NCI-H128 (cell line): ENCODE results near the gene INPP5A.

Experiments used
- DNase-seq: peaks from one replicate; lab custom pipeline; 2025; ENCODE audit not compliant: unreplicated experiment; lab: John Stamatoyannopoulos, UW

The INPP5A gene

DNA sequence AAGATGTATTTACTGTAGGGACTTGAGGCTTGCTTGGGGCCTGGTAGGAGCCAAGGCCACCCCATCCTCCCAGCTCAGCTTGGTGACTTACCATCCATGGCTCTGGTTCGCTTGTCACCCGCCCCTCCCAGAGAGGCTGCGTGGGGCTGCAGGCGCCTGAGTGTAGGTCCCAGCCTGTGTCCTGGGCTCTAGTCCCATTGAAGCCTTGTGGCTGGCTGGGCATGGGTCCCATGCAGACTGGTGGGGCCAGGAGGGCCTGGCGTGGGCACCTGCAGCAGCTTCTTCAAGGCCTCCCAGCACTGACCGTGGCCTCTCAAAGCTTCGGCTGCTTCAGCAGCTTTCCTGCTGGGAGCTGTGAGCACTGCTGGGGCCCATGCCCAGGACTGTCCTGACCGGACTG lies 118.1 kb downstream of the INPP5A start:
- DNase-seq = no peak

DNA sequence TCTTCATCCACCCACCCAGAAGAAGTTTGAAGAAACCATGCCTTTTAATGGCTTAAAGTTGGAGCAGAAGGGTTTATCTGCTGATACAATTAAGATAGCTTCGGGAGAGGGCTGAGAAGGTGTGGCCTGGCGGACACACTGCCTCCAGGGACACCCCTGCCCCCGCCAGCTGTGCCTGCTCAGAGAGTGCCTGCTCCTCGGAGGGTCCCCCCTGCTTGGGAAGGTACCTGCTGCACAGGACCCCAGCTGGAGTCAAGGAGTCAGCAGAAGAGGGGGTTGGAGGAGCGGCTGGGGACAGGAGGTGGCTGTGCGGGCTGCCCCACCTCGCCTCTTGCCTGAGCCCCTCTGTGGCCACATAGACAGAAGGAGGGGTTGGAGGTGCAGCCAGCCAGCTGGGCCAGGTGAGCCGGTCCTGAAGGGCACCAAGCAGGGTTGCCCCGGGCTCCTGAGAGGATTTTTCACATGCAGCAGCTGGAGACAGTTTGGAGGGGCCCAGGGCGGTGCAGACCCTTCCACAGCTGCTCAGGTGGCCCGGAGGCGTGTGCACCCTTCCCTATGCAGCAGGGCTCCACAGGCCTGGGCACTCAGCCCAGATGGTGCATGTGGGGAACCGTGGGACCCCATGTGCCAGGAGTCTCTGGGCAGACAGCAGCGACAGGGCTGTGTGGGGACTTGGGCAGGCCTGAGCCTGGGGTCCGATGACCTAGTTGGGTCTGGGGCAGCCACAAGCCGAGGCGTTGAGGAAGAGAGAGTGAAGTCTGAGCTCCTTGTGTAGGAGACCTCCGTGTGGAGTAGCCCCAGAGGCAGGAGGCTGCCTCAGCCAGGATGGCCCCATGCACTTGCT lies 118.9 kb downstream of the INPP5A start:
- DNase-seq = no peak

DNA sequence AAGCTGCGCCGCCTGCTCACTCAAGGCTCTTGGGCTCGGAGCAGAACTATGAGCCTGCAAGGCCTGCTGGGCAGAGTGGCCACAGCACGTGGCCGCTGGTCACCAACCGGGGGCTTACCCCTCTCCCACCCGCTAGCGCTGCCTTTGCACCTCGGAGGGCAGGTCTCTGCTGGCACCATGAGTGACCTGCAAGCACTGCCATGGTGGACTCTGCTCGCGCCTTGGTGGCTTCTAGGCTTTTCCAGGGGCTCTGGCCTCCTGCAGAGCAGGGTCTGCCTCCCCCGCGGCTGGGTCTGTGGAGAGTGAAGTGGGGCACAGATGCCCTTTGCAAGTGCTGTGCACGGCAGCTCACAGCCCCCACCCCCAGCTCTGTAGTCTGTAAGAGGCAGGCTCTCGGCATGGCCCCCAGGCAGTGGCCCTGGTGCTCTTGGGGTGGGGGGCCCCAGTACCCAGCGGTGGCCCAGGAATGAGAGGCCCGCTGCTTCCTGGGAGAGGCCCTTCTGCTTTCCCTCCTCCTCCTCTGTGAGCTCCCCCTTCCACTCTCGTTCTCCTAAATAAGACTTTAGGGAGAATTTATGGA lies 119.6 kb downstream of the INPP5A start:
- DNase-seq = no peak

- no peak for DNase-seq
Measured at GRCh38 chr10:132657748-132658147, 120.2 kb downstream of the INPP5A start.

GRCh38 chr10:132658546-132659205 lies 121.1 kb downstream of the INPP5A start:
- DNase-seq = no peak

- DNase-seq = no peak
Measured at GRCh38 chr10:132659206-132660091, 121.9 kb downstream of the INPP5A start.

GRCh38 chr10:132660385-132660784 lies 122.8 kb downstream of the INPP5A start:
- no peak for DNase-seq

GRCh38 chr10:132662186-132662920 lies 124.8 kb downstream of the INPP5A start:
- DNase-seq = no peak

DNA sequence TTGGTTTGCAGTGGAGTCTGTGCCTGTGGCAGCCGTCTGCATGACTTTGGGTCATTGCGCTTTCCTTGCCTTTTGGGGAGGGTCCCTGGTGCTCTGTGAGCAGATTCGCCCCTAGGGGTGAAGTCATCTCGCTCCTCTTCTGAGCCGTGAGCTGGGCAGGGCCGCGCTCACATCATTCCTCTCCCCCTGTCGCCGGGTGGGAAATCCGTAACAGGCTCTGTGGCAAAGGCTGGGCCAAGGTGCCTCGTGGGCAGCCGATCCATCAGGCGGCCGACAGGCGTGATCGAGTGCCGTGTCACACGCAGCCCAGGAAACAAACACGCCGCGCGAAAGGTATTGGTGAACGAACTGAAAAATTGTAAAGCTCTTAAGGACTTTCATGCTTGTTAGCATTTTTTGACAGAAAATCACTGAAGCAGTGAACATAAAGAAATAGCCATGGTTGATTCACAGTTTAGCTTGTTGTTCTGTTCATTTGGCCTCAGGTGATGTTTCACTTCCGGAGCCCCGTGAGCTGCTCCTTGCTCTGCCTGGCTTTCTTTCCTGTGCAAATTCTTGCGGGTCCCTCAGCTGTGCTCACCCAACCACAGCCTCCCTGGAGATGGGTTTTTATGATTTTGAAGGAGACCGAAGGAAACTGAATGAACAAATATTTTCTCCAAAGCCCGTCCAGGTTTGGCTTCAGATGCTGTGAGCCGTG lies 126.2 kb downstream of the INPP5A start:
- DNase-seq = no peak

DNA sequence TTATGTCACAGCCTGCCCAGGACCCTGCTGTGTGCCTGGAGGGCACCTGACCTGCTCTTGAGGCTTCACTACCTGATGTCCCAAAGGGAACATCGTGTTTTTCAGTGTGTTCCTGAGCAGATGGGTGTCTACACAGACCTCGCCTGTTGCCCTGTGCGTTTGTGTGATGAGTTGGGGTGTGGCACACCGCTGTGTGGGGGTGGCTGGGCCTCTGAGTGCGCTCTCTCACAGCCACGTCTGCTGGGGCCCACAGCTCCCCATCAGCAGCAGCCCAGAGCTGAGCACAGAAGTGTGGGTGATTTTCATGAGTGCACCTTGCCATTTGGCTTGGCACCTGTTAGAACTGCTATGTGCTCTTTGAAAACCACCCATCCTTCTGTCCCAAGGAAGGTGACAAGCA lies 126.8 kb downstream of the INPP5A start:
- DNase-seq = no peak

- DNase-seq = no peak
Measured at GRCh38 chr10:132664883-132665282, 127.3 kb downstream of the INPP5A start.

DNA sequence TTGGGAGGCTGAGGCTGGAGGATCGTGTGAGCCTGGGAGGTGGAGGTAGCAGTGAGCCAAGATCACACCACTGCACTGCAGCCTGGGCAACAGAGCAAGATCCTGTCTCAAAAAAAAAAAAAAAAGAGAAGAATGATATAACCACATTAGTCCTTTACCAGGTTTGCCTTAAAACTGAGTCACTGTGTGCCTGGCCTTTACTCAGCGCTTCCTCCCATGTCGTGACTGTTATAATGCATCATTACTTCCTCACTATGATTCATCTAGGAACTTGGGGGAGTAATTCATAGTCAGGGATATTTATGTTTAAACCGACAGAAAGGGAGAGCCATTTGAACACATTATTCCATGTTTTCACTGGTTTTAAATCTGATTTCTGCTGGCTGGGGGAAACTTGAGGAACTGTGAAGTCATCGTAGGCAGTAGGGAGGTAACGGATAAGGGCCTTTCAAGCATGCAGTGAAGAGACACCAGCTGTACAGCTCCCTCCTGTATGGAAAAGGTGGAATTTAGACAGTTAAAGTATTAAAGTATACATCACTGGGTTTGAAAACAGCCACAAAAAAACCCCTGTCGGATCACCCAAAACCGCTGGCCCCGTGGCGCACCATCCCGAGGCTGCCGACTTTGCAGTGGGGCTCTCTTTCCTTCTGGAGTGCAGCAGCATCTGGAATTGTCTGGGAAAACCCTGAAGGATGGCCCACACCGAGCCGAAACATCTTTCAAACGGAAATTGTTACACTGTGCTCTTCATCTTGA lies 128.5 kb downstream of the INPP5A start:
- no peak for DNase-seq

GRCh38 chr10:132666705-132667341 lies 129.2 kb downstream of the INPP5A start:
- no peak for DNase-seq

DNA sequence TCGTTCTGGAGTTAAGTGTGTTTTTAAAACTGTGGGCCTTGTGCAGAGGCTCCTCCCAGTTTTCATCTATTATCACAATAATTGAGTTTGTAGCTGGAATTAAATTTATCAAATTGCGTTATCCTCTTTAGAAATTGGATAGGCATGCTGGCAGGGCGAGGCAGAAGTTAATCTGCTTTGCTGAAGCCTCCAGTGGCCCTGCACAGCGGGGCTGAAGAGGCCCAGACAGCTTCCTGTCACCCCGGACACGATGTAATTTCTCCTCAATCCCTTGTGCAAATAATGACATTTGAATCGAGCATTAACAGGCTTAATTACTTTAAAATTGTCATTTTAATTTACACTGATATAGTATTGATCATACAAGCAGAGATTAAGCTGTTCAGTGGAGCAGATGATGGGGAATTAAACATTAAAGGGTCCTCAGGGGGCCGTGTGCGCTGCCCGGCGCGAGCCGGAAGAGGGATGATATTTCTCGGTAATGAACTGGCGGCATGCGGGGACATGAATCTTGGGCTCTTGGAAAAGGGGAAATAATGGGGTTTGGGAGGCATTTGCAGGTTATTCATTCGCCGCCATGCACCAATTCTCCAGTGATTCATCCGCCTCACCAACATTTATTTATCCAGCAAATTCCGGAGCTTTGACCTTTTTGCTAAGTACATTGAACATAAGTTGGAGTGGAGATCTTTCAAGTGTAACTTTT lies 129.9 kb downstream of the INPP5A start:
- DNase-seq = no peak

DNA sequence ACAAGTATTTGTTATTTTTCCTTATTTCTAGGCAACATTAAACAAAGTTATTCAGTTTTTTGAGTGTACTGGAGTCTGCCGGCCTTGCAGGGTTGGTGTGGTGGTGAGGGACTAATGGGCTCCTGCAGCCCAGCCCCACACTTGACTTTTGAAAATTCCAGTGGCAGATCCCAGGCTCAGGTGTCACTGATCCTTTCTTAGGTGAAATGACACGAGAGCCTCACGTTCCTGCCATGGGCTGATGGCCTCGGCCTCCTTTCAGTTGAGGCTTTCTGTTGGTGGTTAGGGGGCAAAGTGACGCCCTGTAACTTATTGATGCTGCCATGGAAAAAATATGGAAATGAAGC lies 130.4 kb downstream of the INPP5A start:
- no peak for DNase-seq

GRCh38 chr10:132669208-132669861 lies 131.7 kb downstream of the INPP5A start:
- DNase-seq = no peak

DNA sequence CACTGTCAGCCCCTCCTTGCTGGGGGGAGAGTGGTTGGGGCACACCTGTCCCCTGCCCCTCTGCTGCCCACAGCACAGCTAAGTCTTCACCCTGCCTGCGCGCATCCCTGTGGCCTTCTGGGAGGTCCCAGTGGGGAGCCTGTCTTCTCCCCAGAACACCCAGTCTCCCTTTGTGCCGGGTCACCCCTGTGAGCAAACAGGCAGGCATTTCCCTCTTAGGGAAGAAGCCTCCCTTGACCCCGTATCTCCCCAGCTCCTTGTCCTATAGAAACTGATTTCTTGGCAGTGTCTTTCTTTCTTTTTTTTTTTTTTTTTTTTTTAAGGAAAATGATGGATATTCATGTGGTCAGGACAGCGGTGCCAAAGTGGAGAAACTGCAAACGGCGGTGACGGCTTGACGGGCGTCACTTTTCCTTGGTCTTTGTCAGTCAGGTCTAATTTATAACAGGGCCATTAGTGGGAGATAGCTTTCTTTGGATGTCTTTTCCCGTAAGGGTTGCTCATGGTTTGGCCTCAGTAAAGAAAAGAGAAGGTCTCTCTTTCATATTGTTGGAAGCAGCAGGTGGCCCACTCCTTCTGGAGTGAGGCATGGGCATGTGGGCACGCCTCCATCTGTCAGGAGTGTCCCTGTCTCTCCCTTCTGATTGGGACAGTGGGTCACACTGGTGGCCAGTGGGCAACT lies 133.1 kb downstream of the INPP5A start:
- no peak for DNase-seq
